Measurements from ENCODE around the gene CXCL5.

DNA sequence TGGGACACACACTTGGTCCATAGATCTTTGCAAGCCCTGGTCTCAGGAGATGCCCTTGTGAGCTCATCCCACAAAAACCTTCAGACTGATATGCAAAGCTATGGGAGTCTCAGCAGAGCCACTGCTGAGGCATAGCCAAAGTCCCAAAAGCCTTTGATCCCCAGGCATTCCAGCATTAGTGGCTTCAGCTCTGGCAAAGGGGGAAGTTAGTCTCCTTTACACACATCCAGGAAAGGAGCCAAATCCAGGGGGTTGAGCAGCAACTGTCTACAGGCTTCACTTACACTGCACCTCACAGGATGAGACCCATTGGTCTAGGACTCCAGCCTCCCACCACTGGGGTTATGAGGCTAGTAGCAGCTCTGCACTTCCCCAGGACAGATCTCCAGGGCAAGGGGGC is 30.6 kb downstream of the CXCL5 start:
- TF ChIP-seq CTCF (IDR thresholded peaks at IDR 0.05), result no peak
- TF ChIP-seq POLR2A (IDR thresholded peaks at IDR 0.05), result no peak
